ENCODE measurements around the gene BUD31.
A peak's percentile ranks its signal among the peaks of the same experiment; 100 is the strongest.

The BUD31 gene

GRCh38 chr7:99438573-99439480, 30.1 kb downstream of the BUD31 start, which contains the start of the genes CPSF4 and PTCD1:
Gene CPSF4, plus strand, starts transcription at chr7:99438943. Its CDS starts 140 bp downstream, at chr7:99439083.
Gene PTCD1, minus strand, starts transcription at chr7:99438798. Its CDS starts 3,556 bp downstream, at chr7:99435242.
- DNase-seq: peak; percentile 94

GRCh38 chr7:99440195-99440594, 31.4 kb downstream of the BUD31 start:
- DNase-seq: no peak

- no peak for DNase-seq
These were observed 37.3 kb downstream of the BUD31 start for GRCh38 chr7:99446096-99446495.

GRCh38 chr7:99447943-99448342, 39.2 kb downstream of the BUD31 start:
- DNase-seq: no peak

GRCh38 chr7:99448855-99449254, 40.1 kb downstream of the BUD31 start:
- DNase-seq: no peak

GRCh38 chr7:99449326-99449725, 40.6 kb downstream of the BUD31 start:
- no peak for DNase-seq

- no peak for DNase-seq
These were observed 43.2 kb downstream of the BUD31 start for GRCh38 chr7:99451936-99452335.

- DNase-seq: no peak
These were observed 43.8 kb downstream of the BUD31 start for GRCh38 chr7:99452541-99452940.

GRCh38 chr7:99453105-99453504, 44.3 kb downstream of the BUD31 start:
- DNase-seq: no peak

- no peak for DNase-seq
These were observed 47.1 kb downstream of the BUD31 start for GRCh38 chr7:99455874-99456273.

GRCh38 chr7:99456288-99456687, 47.5 kb downstream of the BUD31 start:
- DNase-seq: no peak

GRCh38 chr7:99457050-99457649, 48.4 kb downstream of the BUD31 start:
- no peak for DNase-seq

GRCh38 chr7:99457650-99458493, 49.1 kb downstream of the BUD31 start:
- DNase-seq: no peak

GRCh38 chr7:99459087-99459486, 50.3 kb downstream of the BUD31 start:
- peak; percentile 13 for DNase-seq

GRCh38 chr7:99460651-99461050, 51.9 kb downstream of the BUD31 start:
- no peak for DNase-seq

- no peak for DNase-seq
These were observed 52.5 kb downstream of the BUD31 start for GRCh38 chr7:99461221-99461620.

GRCh38 chr7:99465421-99465768, 56.6 kb downstream of the BUD31 start:
- DNase-seq: no peak

GRCh38 chr7:99468336-99468918, 59.7 kb downstream of the BUD31 start:
- no peak for DNase-seq

Data from activated naive CD4-positive, alpha-beta T cell treated with Interleukin-2 at 50 U/mL for 16 hours (primary cell).